ENCODE results near the gene ZNF770. TPM values are rescaled to one million over a fixed set of nuclear protein-coding genes. Genes with fewer than 3 reads are reported as not detected.
"Not testable (repeated sequence)": the region's sequence is repeated elsewhere in the genome, so short reads cannot be mapped to it uniquely, and the experiment has no call there.

Gene ZNF770
- total RNA-seq, 3 donors from 2014 or later = 22.7 to 38.8 (median 28.2) TPM

DNA sequence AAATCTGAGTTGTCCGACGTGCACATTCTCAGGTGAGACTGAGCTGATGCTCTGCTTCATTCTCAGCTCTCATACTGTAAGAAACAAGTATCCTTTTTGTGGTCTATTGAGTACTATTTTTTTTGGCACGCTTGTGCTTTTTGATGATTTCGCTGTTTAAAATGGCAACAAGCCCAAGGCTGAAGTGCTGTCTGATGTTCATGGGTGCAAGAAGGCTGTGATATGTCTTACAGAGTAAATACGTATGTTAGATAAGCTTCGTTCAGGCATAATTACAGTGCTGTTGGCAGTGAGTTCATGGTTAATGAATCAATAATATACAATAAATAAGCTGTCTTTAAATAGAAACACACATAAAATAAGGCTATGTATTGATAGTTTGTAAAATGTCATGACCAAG is 45.7 kb downstream of the ZNF770 start:
- no peaks in the 10 kb centered on the region for H3K36me3 ChIP-seq
- H3K4me1 ChIP-seq = no peaks in the 10 kb centered on the region
- DNase-seq (ENCODE audit: low spot score in 2 of 2) = no peak
- no peak overlapping the region for H3K27ac ChIP-seq
- no peaks in the 10 kb centered on the region for H3K9me3 ChIP-seq
- intact Hi-C loops (cut with DNase I; ENCODE audit: low total_unique reads) = no loop called here
- no peak overlapping the region for H3K4me3 ChIP-seq
- TF ChIP-seq POLR2A (IDR thresholded peaks at IDR 0.05) (no peak), POLR2AphosphoS5 (IDR thresholded peaks at IDR 0.05) (no peak)
- TF ChIP-seq, protein P1, sequence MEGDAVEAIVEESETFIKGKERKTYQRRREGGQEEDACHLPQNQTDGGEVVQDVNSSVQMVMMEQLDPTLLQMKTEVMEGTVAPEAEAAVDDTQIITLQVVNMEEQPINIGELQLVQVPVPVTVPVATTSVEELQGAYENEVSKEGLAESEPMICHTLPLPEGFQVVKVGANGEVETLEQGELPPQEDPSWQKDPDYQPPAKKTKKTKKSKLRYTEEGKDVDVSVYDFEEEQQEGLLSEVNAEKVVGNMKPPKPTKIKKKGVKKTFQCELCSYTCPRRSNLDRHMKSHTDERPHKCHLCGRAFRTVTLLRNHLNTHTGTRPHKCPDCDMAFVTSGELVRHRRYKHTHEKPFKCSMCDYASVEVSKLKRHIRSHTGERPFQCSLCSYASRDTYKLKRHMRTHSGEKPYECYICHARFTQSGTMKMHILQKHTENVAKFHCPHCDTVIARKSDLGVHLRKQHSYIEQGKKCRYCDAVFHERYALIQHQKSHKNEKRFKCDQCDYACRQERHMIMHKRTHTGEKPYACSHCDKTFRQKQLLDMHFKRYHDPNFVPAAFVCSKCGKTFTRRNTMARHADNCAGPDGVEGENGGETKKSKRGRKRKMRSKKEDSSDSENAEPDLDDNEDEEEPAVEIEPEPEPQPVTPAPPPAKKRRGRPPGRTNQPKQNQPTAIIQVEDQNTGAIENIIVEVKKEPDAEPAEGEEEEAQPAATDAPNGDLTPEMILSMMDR (IDR thresholded peaks at IDR 0.05) = no peak
- no peaks in the 10 kb centered on the region for H3K27me3 ChIP-seq

- Histone ChIP-seq H3K27me3 (no peaks in the 10 kb centered on the region), H3K4me3 (no peak overlapping the region), H3K27ac (no peak overlapping the region), H3K4me1 (no peaks in the 10 kb centered on the region), H3K9me3 (no peaks in the 10 kb centered on the region), H3K36me3 (no peaks in the 10 kb centered on the region)
- no peak for DNase-seq (ENCODE audit: low spot score in 2 of 2)
- no peak for TF ChIP-seq POLR2A (IDR thresholded peaks at IDR 0.05)
- TF ChIP-seq, protein P1 (IDR thresholded peaks at IDR 0.05) = no peak
- TF ChIP-seq POLR2AphosphoS5 (IDR thresholded peaks at IDR 0.05) = no peak
- intact Hi-C loops (cut with DNase I; ENCODE audit: low total_unique reads) = no loop called here
Measured at GRCh38 chr15:34941831-34942230, 46.3 kb downstream of the ZNF770 start.

DNA sequence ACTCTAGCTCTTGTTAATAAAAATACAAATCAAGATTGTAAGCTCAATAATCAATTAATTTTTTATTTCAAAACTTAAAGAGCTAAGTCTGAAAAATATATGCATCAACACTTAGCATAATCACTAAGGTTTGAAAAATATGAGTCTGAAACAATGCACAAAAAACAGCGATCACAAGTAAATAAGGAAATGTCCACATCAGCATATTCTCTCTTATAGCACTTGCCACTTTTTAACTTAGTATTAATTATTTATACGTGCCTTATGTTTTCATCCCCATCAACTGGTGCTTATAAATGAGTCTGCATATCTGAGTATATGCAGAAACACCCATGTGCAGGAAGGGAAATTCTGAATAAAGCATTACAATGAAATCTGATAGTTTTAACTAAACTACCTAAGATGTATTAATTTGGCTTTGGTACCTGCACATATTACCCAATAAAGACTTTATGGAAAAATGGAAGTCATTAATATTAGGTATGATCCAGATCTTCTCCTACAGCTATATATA is 46.8 kb downstream of the ZNF770 start:
- Histone ChIP-seq H3K4me1 (no peaks in the 10 kb centered on the region), H3K27me3 (no peaks in the 10 kb centered on the region), H3K9me3 (no peaks in the 10 kb centered on the region), H3K27ac (no peak overlapping the region), H3K4me3 (no peak overlapping the region), H3K36me3 (no peaks in the 10 kb centered on the region)
- intact Hi-C loops (cut with DNase I; ENCODE audit: low total_unique reads) = no loop called here
- DNase-seq (ENCODE audit: low spot score in 2 of 2) = no peak
- TF ChIP-seq, protein P1 (IDR thresholded peaks at IDR 0.05) = no peak
- TF ChIP-seq POLR2AphosphoS5 (IDR thresholded peaks at IDR 0.05) (no peak), POLR2A (IDR thresholded peaks at IDR 0.05) (no peak)

- Histone ChIP-seq H3K36me3 (peaks cover 10% of the 10 kb centered on the region), H3K4me3 (no peak overlapping the region), H3K9me3 (no peaks in the 10 kb centered on the region), H3K4me1 (no peaks in the 10 kb centered on the region), H3K27me3 (no peaks in the 10 kb centered on the region), H3K27ac (no peak overlapping the region)
- no peak for DNase-seq (ENCODE audit: low spot score in 2 of 2)
- intact Hi-C loops (cut with DNase I; ENCODE audit: low total_unique reads) = no loop called here
- TF ChIP-seq POLR2AphosphoS5 (IDR thresholded peaks at IDR 0.05) = no peak
- TF ChIP-seq, protein P1 (IDR thresholded peaks at IDR 0.05) = no peak
- TF ChIP-seq POLR2A (IDR thresholded peaks at IDR 0.05) = no peak
Measured at GRCh38 chr15:34933432-34933975, 54.6 kb downstream of the ZNF770 start.

DNA sequence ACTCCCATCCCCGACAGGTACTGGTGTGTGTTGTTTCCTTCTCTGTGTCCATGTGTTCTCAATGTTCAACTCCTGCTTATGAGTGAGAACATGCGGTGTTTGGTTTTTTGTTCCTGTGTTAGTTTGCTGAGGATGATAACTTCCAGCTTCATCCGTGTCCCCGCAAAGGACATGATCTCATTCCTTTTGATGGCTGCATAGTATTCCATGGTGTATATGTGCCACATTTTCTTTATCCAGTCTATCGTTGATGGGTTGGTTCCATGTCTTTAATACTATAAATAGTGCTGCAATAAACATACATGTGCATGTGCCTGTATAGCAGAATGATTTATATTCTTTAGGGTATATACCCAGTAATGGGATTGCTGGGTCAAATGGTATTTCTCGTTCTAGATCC is 59.7 kb downstream of the ZNF770 start:
- H3K27me3 ChIP-seq; DNase-seq (ENCODE audit: low spot score in 2 of 2); H3K4me1 ChIP-seq; H3K9me3 ChIP-seq; H3K4me3 ChIP-seq; intact Hi-C loops (cut with DNase I; ENCODE audit: low total_unique reads); H3K27ac ChIP-seq; H3K36me3 ChIP-seq: not testable (repeated sequence)

Other genes starting within 250 kb of the ZNF770 start
- not detected for gene GJD2, start 233.3 kb downstream of the ZNF770 start, total RNA-seq
- 1 to 10 TPM in 1 of 3 donors, under 1 TPM in 1, not detected in 1; 0.15 to 1.6 TPM for gene ACTC1, start 192.7 kb downstream of the ZNF770 start, total RNA-seq
- gene AQR, start 18.5 kb downstream of the ZNF770 start, total RNA-seq = 10 to 100 TPM; 23.0 to 51.4 (median 34.4) TPM
- gene NANOGP8, start 97.0 kb upstream of the ZNF770 start, total RNA-seq = 1 to 10 TPM; 1.1 to 1.3 (median 1.3) TPM